SK-N-SH (cell line): ENCODE data around the gene LSM8. TPM values are rescaled to one million over a fixed set of nuclear protein-coding genes. Genes with fewer than 3 reads are reported as not detected.

Experiments used
- CTCF ChIA-PET: fragments of 300-600, 350-600 bp; formaldehyde crosslinking; extraction: SDS; loops from one replicate; lab custom pipeline; 2021; lab: Yijun Ruan, JAX
- POLR2A ChIA-PET: fragments of 350-600 bp; sonication (Branson Sonifier 250); formaldehyde crosslinking; extraction: SDS; loops from one replicate; lab custom pipeline; 2020; ENCODE audit warnings: antibody characterized with exemption, inconsistent platforms; lab: Yijun Ruan, JAX
- DNase-seq: peaks from one replicate; pipeline ENCODE4 v3.0.0; 2012
- H2AFZ ChIP-seq: fragments of 200-600 bp; sonication (generic); 2 replicates; pipeline ENCODE4 v1.8.1; 2016; ENCODE audit warnings: antibody characterized with exemption, mild to moderate bottlenecking, low read depth
- H3F3A ChIP-seq: fragments of 200-600 bp; sonication (generic); replicated peaks from 2 replicates; pipeline ENCODE3; 2016; ENCODE audit warnings: antibody characterized with exemption, mild to moderate bottlenecking; ENCODE audit not compliant: insufficient read depth
- H3K27ac ChIP-seq, 2 experiments: fragments of 200-500 bp in 1 of 2; fragments of 200-600 bp in 1 of 2; sonication (Bioruptor generic) in 1 of 2; sonication (generic), shearing (Covaris generic) in 1 of 2; 2 replicates each; pipeline versions ENCODE4 v1.5.1 to v1.6.1; 2014 to 2016; ENCODE audit warnings: low read depth in 2 of 2, inconsistent platforms in 1 of 2, low read length in 1 of 2, mild to moderate bottlenecking in 1 of 2, mixed read lengths in 1 of 2
- H3K27me3 ChIP-seq: fragments of 200-600 bp; sonication (generic), shearing (Covaris generic); 2 replicates; pipeline ENCODE4 v1.6.1; 2016; ENCODE audit warnings: mixed run types; ENCODE audit not compliant: insufficient read depth
- H3K36me3 ChIP-seq, 2 experiments: fragments of 200-500 bp in 1 of 2; fragments of 200-600 bp in 1 of 2; sonication (Bioruptor generic) in 1 of 2; sonication (generic) in 1 of 2; replicated peaks in 1 of 2; 2 replicates each; pipeline versions ENCODE3 to v1.5.1; 2014 to 2016; ENCODE audit warnings: low read length in 1 of 2, mild to moderate bottlenecking in 1 of 2; ENCODE audit not compliant: insufficient read depth in 2 of 2, control insufficient read depth in 1 of 2
- H3K4me1 ChIP-seq, 2 experiments: fragments of 200-500 bp in 1 of 2; fragments of 200-600 bp in 1 of 2; sonication (Bioruptor generic) in 1 of 2; sonication (generic), shearing (Covaris generic) in 1 of 2; 2 replicates each; pipeline versions ENCODE4 v1.5.1 to v1.6.1; 2014 to 2016; ENCODE audit warnings: low read depth in 1 of 2, low read length in 1 of 2, mixed run types in 1 of 2; ENCODE audit not compliant: insufficient read depth in 2 of 2, control insufficient read depth in 1 of 2
- H3K4me2 ChIP-seq: fragments of 200-600 bp; sonication (generic), shearing (Covaris generic); 2 replicates; pipeline ENCODE4 v1.6.1; 2017; ENCODE audit warnings: mixed run types
- H3K4me3 ChIP-seq, 2 experiments: fragments of 200-500 bp in 1 of 2; fragments of 200-600 bp in 1 of 2; sonication (Bioruptor generic) in 1 of 2; sonication (generic), shearing (Covaris generic) in 1 of 2; 2 replicates each; pipeline versions ENCODE4 v1.5.1 to v1.8.1; 2014 to 2016; ENCODE audit warnings: low read depth in 2 of 2, inconsistent platforms in 1 of 2, low read length in 1 of 2, mild to moderate bottlenecking in 1 of 2, mixed read lengths in 1 of 2, moderate library complexity in 1 of 2
- H3K79me2 ChIP-seq: fragments of 200-600 bp; sonication (generic); 2 replicates; pipeline ENCODE4 v1.8.1; 2017; ENCODE audit warnings: mild to moderate bottlenecking; ENCODE audit not compliant: insufficient read depth
- H3K9ac ChIP-seq: fragments of 200-600 bp; sonication (generic); 2 replicates; pipeline ENCODE4 v1.6.1; 2017; ENCODE audit warnings: mixed run types
- H3K9me2 ChIP-seq: fragments of 200-600 bp; sonication (generic); 2 replicates; pipeline ENCODE4 v1.6.1; 2017; ENCODE audit warnings: mixed run types
- H3K9me3 ChIP-seq: fragments of 200-600 bp; sonication (generic); 2 replicates; pipeline ENCODE4 v1.6.1; 2017; ENCODE audit warnings: mixed run types, mild to moderate bottlenecking, moderate library complexity
- H4K20me1 ChIP-seq: fragments of 200-600 bp; sonication (generic); 2 replicates; pipeline ENCODE4 v1.6.1; 2017; ENCODE audit warnings: mild to moderate bottlenecking, mixed run types; ENCODE audit not compliant: insufficient read depth
- CTCF ChIP-seq: fragments of 200-600 bp; sonication (generic); IDR thresholded peaks from 2 replicates; pipeline ENCODE4 v1.6.1; 2017; ENCODE audit warnings: antibody characterized with exemption, mild to moderate bottlenecking, moderate library complexity
- EP300 ChIP-seq, 2 experiments: IDR thresholded peaks; 2 replicates each; pipeline versions ENCODE4 v1.4.0 to v1.6.1; 2012; ENCODE audit warnings: borderline replicate concordance in 1 of 2, low read depth in 1 of 2, low read length in 1 of 2
- EZH2phosphoT487 ChIP-seq: fragments of 200-600 bp; sonication (generic); IDR thresholded peaks from 2 replicates; pipeline ENCODE4 v1.6.1; 2017; ENCODE audit warnings: low read depth, mixed run types, mild to moderate bottlenecking, antibody characterized with exemption, moderate library complexity, borderline replicate concordance
- FOSL2 ChIP-seq: IDR thresholded peaks from 2 replicates; pipeline ENCODE4 v1.4.0; 2012; ENCODE audit warnings: low read depth, mild to moderate bottlenecking, moderate library complexity, borderline replicate concordance
- FOXM1 ChIP-seq: IDR thresholded peaks from 2 replicates; pipeline ENCODE4 v1.4.0; 2012; ENCODE audit warnings: low read depth, mild to moderate bottlenecking
- GABPA ChIP-seq: IDR thresholded peaks from 2 replicates; pipeline ENCODE4 v1.4.0; 2012; ENCODE audit warnings: low read depth, mild to moderate bottlenecking
- IRF3 ChIP-seq: fragments of 150-350 bp; IDR thresholded peaks from 2 replicates; pipeline ENCODE4 v1.6.1; 2016; ENCODE audit warnings: mild to moderate bottlenecking, low read depth, low read length
- MXI1 ChIP-seq: IDR thresholded peaks from 2 replicates; pipeline ENCODE4 v1.6.1; 2012; ENCODE audit warnings: mild to moderate bottlenecking, low read depth, low read length, improper control_type of control experiment
- NRF1 ChIP-seq: IDR thresholded peaks from 2 replicates; pipeline ENCODE4 v1.6.1; 2012; ENCODE audit warnings: low read depth, mild to moderate bottlenecking, low read length
- POLR2AphosphoS5 ChIP-seq: IDR thresholded peaks from 2 replicates; pipeline ENCODE4 v1.6.1; 2012; ENCODE audit warnings: low read depth, low read length
- RFX5 ChIP-seq: IDR thresholded peaks from 2 replicates; pipeline ENCODE4 v1.6.1; 2012; ENCODE audit warnings: mild to moderate bottlenecking, improper control_type of control experiment, low read length
- RXRA ChIP-seq: IDR thresholded peaks from 2 replicates; pipeline ENCODE4 v1.4.0; 2012; ENCODE audit warnings: low read depth, mild to moderate bottlenecking, borderline replicate concordance
- SMC3 ChIP-seq: IDR thresholded peaks from 2 replicates; pipeline ENCODE4 v1.6.1; 2012; ENCODE audit warnings: low read depth, low read length, improper control_type of control experiment
- TEAD4 ChIP-seq: IDR thresholded peaks from 2 replicates; pipeline ENCODE4 v1.4.0; 2012; ENCODE audit warnings: mild to moderate bottlenecking, borderline replicate concordance; ENCODE audit not compliant: insufficient read depth
- USF1 ChIP-seq: IDR thresholded peaks from 2 replicates; pipeline ENCODE4 v1.4.0; 2012; ENCODE audit warnings: low read depth, borderline replicate concordance
- USF2 ChIP-seq: fragments of 150-350 bp; IDR thresholded peaks from 2 replicates; pipeline ENCODE4 v1.6.1; 2017; ENCODE audit warnings: antibody characterized with exemption, low read length, low read depth, borderline replicate concordance
- ZBTB33 ChIP-seq: IDR thresholded peaks from 2 replicates; pipeline ENCODE4 v1.4.0; 2012; ENCODE audit warnings: low read depth, borderline replicate concordance
- polyA plus RNA-seq, 3 experiments: library from polyadenylated mRNA; depleted of rRNA; stranded (reverse); fragments of >200 nt; gene quantifications; 2 replicates each; pipeline ENCODE4 v1.2.3, GENCODE V29; 2012
- TF ChIP-seq, protein P1 (sequence below): IDR thresholded peaks from 2 replicates; pipeline ENCODE4; 2012

LSM8 gene
- polyA plus RNA-seq, 1 of the 3 experiments (the other 2 are of a cell fraction): 52.8 TPM

- Histone ChIP-seq H3K27me3 (0 out of 2 replicates have a peak, but pooled peaks cover 4% of the 10 kb centered on the region), H3K4me3 (no peak overlapping the region), H3K4me1 (no peaks in the 10 kb centered on the region), H3K27ac (no peak overlapping the region), H2AFZ (no peak overlapping the region), H3F3A (no peaks in the 10 kb centered on the region), H3K36me3 (peaks cover 0 to 3% of the 10 kb centered on the region in 2 experiments), H4K20me1 (no peaks in the 10 kb centered on the region), H3K9me2 (no peaks in the 10 kb centered on the region), H3K4me2 (no peak overlapping the region), H3K9me3 (peaks cover 18% of the 10 kb centered on the region), H3K9ac (no peak overlapping the region), H3K79me2 (no peaks in the 10 kb centered on the region)
- TF ChIP-seq EZH2phosphoT487: no peak
- no peak for TF ChIP-seq RXRA
- no peak for TF ChIP-seq IRF3
- TF ChIP-seq, protein P1, sequence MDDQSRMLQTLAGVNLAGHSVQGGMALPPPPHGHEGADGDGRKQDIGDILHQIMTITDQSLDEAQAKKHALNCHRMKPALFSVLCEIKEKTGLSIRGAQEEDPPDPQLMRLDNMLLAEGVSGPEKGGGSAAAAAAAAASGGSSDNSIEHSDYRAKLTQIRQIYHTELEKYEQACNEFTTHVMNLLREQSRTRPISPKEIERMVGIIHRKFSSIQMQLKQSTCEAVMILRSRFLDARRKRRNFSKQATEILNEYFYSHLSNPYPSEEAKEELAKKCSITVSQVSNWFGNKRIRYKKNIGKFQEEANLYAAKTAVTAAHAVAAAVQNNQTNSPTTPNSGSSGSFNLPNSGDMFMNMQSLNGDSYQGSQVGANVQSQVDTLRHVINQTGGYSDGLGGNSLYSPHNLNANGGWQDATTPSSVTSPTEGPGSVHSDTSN: no peak
- TF ChIP-seq USF2: no peak
- no peak for TF ChIP-seq GABPA
- TF ChIP-seq SMC3: no peak
- no peak for TF ChIP-seq CTCF
- no peak for TF ChIP-seq ZBTB33
- no peak for TF ChIP-seq MXI1
- TF ChIP-seq NRF1: no peak
- TF ChIP-seq RFX5: no peak
- TF ChIP-seq POLR2AphosphoS5: no peak
- no peak for TF ChIP-seq USF1
- no peak for TF ChIP-seq TEAD4
- TF ChIP-seq EP300 (IDR thresholded peaks at IDR 0.05; ENCODE audit: borderline replicate concordance in 1 of 2, low read depth in 1 of 2, low read length in 1 of 2): no peak
- no peak for TF ChIP-seq FOSL2
- TF ChIP-seq FOXM1: no peak
- DNase-seq: no peak
- POLR2A ChIA-PET: no interaction called here
- CTCF ChIA-PET: interaction anchor here (1.1 kb wide), 1 partner anchor 38 kb away, joined by 3 read pairs; no protein-coding TSS in a partner anchor
These were observed 25.2 kb upstream of the LSM8 start for GRCh38 chr7:118158766-118159165.
